HG03571 (cell line): ENCODE results near the gene FGGY.
"Not testable (repeated sequence)": the region's sequence is repeated elsewhere in the genome, so short reads cannot be mapped to it uniquely, and the experiment has no call there.

Experiments
- ATAC-seq: cut with Tn5 transposase; IDR thresholded peaks from one replicate; pipeline ENCODE4 v1.9.1; 2021; ENCODE audit not compliant: unreplicated experiment

The FGGY gene

GRCh38 chr1:59477286-59477685, 180.4 kb downstream of the FGGY start:
- no peak for ATAC-seq

DNA sequence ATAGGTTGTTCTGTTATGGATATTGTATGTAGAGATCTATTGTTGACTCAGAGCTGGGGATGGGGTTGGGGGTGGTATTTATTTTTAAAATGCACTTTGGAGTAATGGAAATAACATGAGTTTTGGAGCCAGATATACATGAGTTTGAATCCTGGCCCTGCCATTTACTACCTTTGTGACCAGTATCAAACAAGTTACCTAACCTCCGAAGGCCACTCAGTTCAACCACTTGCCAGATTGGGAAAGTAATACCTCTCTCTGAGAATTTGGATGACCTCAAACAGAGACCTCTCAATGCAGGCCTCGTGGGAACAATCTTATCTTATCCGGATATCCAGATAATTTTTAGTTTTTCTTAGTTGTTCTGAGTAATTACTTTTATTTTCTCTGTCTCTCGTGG, 181.0 kb downstream of the FGGY start:
- ATAC-seq: no peak

- ATAC-seq: no peak
These were observed 181.9 kb downstream of the FGGY start for GRCh38 chr1:59478822-59479221.

- no peak for ATAC-seq
These were observed 183.4 kb downstream of the FGGY start for GRCh38 chr1:59480188-59480888.

DNA sequence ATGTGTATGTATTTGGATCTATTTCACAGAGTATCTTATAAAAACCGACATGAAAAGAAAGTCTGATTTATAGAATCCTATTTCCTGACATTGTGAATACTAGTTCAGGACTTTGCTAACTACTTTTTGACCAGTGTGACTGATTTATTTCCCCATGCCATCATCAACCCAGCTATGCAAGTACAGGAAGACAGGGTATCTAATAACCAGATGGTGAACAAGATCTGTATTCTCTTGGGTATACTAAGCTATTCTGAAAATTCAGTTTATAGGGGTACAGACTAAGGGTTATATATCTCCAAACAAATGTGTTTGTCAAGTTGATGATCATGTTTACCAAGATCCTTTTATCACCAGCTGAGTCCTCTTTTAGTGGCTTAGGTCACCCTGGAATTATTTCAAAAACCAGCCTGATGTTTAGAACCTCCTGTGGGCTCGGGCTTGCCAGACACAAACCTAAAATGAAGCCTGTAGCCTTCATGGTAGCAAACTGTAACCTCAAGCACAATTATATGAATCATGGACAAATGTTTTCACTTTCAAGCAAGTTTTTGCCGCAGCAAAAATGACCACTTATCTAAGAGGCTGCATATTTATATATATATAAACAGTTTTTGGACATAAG, 185.1 kb downstream of the FGGY start:
- no peak for ATAC-seq

- no peak for ATAC-seq
These were observed 186.1 kb downstream of the FGGY start for GRCh38 chr1:59482986-59483385.

DNA sequence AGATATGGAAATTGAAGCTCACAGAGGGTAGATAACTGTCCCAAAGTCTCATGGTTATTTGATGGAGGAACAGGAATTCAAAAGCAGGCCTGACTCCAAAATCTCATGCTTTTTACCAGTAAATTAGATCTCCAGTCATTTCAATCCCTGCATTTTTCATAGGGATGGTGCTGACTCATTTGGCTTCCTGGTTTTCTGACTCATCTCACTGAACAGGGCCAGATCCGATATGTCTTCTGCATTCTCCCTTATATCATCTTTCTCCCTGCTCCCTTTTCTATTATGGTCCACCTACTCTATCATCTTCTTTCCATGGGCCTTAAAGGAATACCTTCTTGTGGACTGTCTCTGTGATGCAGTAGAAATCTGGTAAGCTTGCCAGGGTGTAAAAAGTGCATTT, 187.2 kb downstream of the FGGY start:
- ATAC-seq: no peak

DNA sequence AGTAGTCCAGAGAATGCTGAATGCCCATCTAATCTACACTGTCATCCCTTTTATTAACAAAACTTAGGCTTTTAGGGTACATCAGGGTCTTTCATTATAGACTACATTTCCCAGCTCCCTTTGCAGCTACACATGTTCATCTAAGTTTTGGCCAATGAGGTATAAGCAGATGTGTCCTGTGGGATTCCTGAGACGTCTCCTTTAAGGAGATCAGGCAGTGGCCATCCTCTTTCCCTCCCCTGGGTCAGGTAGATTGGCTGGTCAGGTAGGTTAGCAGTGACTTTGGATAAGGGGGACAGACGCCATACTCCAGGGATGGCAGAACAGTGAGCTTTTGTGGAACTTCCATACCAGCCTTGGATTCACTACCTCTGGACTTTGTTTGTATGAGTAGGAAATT, 188.3 kb downstream of the FGGY start:
- no peak for ATAC-seq

DNA sequence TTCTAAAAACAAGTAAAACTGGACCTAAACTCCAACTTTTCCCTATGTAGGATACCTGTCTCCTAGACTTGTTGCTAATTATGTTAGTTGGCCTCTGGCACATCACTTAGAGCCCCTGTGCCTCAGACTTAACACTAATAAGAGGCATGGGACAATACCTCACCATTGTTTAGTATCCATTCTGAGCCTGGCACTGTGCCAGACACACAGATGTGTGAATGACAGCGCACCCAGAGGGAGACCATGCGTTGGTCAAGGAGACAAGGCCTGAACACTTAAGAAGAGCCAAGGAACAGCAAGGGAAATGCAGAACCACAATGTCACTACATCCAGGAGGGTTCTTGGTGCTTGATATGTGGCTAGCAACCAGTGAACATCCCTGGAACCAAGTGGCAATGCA, 189.1 kb downstream of the FGGY start:
- no peak for ATAC-seq

GRCh38 chr1:59486615-59487014, 189.7 kb downstream of the FGGY start:
- no peak for ATAC-seq

DNA sequence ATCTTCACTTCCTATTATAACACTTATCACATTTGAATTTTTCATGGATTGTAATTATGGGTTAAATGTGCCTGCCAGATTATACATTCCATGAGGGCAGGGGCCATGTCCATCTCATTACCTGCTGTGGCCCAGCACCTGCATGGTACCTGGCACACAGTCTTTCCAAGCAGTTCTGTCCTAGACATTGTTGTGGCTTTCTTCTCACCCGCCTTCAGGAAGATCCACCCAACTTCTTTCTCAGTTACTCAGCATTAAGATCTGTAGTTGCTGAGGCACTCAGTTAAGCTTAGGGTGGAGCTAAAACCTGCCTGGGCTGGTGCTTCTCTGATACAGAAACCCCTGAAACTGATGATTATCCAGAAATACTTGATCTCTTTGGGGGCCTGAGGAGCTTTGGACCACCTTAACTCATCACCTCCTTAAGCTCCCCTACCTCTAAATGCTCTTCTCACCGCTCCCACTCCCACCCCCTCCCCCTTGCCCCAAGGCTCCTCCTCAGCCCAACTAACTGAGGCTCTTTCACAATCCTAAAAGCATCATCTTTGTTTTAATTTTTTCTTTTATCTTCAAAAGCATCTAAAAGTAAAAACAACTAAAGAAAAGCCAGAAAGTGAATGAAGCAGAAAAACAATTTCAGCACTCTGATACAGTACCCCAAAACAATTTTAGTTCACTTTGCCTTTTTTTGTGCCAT, 190.6 kb downstream of the FGGY start:
- no peak for ATAC-seq

DNA sequence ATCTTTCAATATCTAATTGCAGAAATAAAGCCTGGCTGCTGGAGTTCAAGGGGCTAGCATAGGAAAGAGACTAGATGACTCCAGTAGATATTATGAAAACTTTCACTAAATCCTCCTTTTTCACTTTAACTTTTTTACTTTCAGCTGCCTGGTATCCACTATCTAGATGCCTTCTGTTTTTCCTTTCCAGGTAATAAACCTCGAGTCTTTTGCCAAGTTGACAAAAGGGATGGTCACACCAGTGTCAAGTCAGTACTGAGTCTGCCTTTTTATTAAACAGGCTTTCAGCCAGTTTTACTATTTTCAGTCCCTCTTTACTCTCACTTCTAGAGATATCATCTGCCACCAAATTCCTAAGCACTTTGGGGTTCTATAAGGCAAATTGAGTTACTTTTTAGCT, 195.6 kb downstream of the FGGY start:
- no peak for ATAC-seq

DNA sequence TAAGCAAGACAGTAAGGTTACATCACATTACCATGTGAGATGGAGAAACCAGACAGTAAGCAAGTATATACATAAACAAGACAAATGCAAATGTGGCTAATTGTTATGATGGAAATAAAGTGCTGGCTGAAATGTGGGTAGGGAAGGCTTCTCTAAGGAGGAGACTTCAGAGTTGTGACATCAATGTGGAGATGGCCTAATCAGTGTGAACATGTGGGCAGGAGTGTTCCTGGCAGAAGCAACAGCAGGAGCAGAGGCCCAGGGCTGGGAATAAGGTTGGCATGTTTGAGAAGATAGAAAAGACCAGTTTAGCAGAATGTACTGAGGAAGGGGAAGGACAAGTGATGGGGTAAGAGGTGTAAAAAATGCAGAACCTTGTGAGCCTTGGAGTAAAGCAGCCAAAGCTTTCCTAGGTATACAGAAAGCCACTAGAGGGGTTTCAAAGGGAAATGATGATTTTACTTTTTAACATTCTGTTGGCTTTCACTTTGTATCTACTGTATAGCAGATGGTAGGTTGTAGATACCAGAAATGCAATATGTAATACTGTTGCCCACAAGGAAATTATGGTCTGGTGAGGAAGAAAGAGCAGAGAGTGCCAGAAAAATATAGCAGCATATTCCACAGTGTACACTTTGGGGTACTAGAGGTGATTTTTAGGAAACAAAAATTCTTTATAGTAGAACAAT, 197.4 kb downstream of the FGGY start:
- no peak for ATAC-seq

- not testable (repeated sequence) for ATAC-seq
These were observed 199.3 kb downstream of the FGGY start for GRCh38 chr1:59496156-59496555.

- ATAC-seq: no peak
These were observed 200.7 kb downstream of the FGGY start for GRCh38 chr1:59497616-59498015.

DNA sequence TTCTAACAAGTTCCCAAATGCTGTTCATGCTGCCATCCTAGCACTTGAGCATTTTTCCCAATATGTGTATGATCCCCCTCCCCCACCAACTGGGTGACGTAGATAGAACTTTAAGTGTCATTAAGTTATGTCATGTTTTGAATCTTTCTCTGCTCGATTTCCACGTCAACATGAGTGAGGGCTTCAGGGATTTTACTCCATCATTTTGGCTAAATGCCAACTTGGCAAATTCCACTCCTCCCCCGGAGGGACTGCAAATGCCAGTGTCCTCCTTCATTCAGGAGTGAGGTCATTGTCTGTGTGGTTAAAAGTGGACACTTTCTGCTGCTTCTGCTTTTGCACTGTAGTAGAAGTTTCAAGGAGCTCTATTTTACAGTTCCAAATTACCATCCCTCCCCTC, 201.7 kb downstream of the FGGY start:
- ATAC-seq: no peak

GRCh38 chr1:59499273-59499942, 202.5 kb downstream of the FGGY start:
- ATAC-seq: no peak

- no peak for ATAC-seq
These were observed 203.2 kb downstream of the FGGY start for GRCh38 chr1:59499943-59500569.

DNA sequence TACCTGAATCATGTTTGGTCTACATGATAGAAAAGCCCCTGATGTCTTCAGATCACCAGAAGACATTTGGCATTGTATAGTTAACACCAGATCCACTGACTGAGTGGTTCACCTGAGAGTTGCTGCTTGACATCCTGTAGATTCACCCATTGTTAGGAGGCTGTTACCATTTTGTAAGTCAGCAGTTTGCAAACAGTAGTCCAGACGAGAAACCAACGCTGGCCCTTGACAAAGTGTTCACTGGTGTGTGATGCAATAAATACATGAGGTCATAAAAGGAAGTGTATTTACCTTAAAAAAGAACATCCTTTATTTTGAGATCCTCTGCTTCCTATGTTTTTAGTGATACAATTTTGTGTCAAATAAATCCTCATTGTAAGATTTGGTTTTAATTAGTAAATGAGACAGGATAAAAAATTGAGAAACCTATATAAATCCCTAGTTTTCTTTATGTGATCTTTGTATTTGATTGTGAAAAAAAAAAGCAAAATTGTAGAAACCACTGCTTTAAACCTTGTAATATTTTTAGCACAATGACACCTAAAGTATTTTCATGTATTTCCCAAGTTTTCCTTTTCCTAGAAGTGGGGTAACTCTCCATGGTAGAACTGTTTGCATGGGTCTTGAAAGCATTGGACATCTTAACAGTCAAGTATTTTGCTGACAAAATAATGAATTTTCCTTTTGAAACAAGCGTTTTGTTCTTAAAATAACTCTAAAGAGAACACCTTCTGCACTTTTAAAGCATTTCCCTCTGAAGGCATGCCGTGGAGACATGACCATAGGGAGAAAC, 204.3 kb downstream of the FGGY start:
- ATAC-seq: no peak
